Testis (tissue), 2 donors: ENCODE results near the gene ANO1.

Experiments
- POLR2A ChIP-seq: fragments of 450-650 bp; IDR thresholded peaks from one replicate; pipeline ENCODE4 v1.6.1; 2017; ENCODE audit warnings: antibody characterized with exemption, mild to moderate bottlenecking, moderate library complexity
- TF ChIP-seq, protein P1 (sequence below), 3 experiments: fragments of 450-650 bp in 2 of 3; fragments of 200-600 bp in 1 of 3; sonication (generic) in 1 of 3; IDR thresholded peaks; one replicate each; pipeline ENCODE4 v1.5.1; 2016 to 2019; ENCODE audit warnings: antibody characterized with exemption in 3 of 3, mild to moderate bottlenecking in 2 of 3, moderate library complexity in 1 of 3

DNA sequence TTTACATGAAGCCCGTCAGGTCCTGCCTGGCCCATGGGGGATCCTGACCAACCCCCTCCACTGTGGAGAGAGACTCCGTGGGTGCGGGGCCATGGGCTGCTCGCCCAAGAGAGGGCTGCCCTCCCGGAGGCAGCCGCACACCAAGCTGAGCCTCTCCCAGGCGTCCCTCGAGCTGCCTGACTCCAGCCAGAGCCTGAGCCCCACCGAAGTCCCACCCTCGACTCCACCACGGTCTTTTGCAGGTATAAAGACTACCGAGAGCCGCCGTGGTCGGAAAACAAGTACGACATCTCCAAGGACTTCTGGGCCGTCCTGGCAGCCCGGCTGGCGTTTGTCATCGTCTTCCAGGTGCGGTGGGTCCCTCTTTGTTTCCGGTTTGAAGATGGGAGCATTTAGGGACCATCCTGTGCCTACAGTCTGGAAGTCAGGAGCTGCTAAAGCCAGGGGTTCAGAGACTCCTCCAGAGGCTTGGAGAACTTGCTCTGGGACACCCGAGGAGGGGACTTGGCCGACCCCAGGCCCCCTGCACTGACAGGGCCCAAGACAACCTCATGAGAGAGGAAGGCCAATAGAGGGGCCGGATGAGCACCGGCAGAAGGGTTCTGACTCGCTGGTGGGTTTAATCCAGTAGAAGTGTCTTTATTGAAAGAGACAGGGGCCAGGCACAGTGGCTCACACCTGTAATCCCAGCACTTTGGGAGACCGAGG, 107.4 kb downstream of the ANO1 start:
- TF ChIP-seq, protein P1, sequence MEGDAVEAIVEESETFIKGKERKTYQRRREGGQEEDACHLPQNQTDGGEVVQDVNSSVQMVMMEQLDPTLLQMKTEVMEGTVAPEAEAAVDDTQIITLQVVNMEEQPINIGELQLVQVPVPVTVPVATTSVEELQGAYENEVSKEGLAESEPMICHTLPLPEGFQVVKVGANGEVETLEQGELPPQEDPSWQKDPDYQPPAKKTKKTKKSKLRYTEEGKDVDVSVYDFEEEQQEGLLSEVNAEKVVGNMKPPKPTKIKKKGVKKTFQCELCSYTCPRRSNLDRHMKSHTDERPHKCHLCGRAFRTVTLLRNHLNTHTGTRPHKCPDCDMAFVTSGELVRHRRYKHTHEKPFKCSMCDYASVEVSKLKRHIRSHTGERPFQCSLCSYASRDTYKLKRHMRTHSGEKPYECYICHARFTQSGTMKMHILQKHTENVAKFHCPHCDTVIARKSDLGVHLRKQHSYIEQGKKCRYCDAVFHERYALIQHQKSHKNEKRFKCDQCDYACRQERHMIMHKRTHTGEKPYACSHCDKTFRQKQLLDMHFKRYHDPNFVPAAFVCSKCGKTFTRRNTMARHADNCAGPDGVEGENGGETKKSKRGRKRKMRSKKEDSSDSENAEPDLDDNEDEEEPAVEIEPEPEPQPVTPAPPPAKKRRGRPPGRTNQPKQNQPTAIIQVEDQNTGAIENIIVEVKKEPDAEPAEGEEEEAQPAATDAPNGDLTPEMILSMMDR (IDR thresholded peaks at IDR 0.05): no peak
- TF ChIP-seq POLR2A: no peak
